Neural cell (in vitro differentiated cells): ENCODE data around the gene RBM19.

Experiments used
- CTCF ChIP-seq: fragments of 450-650 bp; IDR thresholded peaks from 2 replicates; pipeline ENCODE4 v1.5.1; 2014; ENCODE audit warnings: antibody characterized with exemption, mild to moderate bottlenecking, moderate library complexity; ENCODE audit not compliant: poor library complexity, severe bottlenecking
- EZH2 ChIP-seq: fragments of 200-600, 300-800 bp; shearing (Covaris generic), sonication (generic); IDR thresholded peaks from 2 replicates; pipeline ENCODE4 v1.6.1; 2014; ENCODE audit warnings: antibody characterized with exemption, low read length, borderline replicate concordance, mild to moderate bottlenecking; ENCODE audit not compliant: insufficient read depth, poor library complexity, severe bottlenecking
- RAD21 ChIP-seq: fragments of 450-650 bp; conservative IDR thresholded peaks from 2 replicates; pipeline ENCODE4 v1.6.1; 2014; ENCODE audit warnings: antibody characterized with exemption, mild to moderate bottlenecking, moderate library complexity

- TF ChIP-seq CTCF: no peak
- no peak for TF ChIP-seq EZH2
- no peak for TF ChIP-seq RAD21
Observed at GRCh38 chr12:113837084-113837483, 129.0 kb downstream of the RBM19 start.
